ENCODE data around the gene TARBP2. TPM values are rescaled to one million over a fixed set of nuclear protein-coding genes. Genes with fewer than 3 reads are reported as not detected.

TARBP2 gene
- total RNA-seq, 6 experiments from 2014 or later: 15.1 to 20.8 (median 17.8) TPM

GRCh38 chr12:53461059-53461458 lies 40.0 kb upstream of the TARBP2 start:
- 83% methylated on average over 3 of the region's 3 CpGs for WGBS (ENCODE audit: insufficient coverage, low coverage, low lambda C conversion rate, missing lambda C conversion rate)
- Histone ChIP-seq H3K27ac (no peak overlapping the region), H3K27me3 (no peaks in the 10 kb centered on the region), H3K9me3 (no peaks in the 10 kb centered on the region), H3K4me3 (no peak overlapping the region), H3K36me3 (peaks cover 65 to 100% (median 83%) of the 10 kb centered on the region in 4 donors), H3K4me1 (peaks cover 0 to 28% (median 4%) of the 10 kb centered on the region in 4 donors)
- ATAC-seq (no peak), DNase-seq (no peak)
- TF ChIP-seq CTCF (IDR thresholded peaks at IDR 0.05) (no peak), POLR2A (IDR thresholded peaks at IDR 0.05) (no peak)
- intact Hi-C loops (cut with DNase I): no loop called here

GRCh38 chr12:53461591-53461990 lies 39.5 kb upstream of the TARBP2 start:
- Histone ChIP-seq H3K36me3 (peaks cover 66 to 100% (median 83%) of the 10 kb centered on the region in 4 donors), H3K27ac (no peak overlapping the region), H3K4me1 (peaks cover 0 to 28% (median 4%) of the 10 kb centered on the region in 4 donors), H3K27me3 (no peaks in the 10 kb centered on the region), H3K4me3 (no peak overlapping the region), H3K9me3 (no peaks in the 10 kb centered on the region)
- WGBS (ENCODE audit: insufficient coverage, low coverage, low lambda C conversion rate, missing lambda C conversion rate): 84% methylated on average over 8 of the region's 8 CpGs
- no peak for DNase-seq
- TF ChIP-seq POLR2A (IDR thresholded peaks at IDR 0.05): no peak
- TF ChIP-seq CTCF (IDR thresholded peaks at IDR 0.05): no peak
- ATAC-seq: no peak
- intact Hi-C loops (cut with DNase I): no loop called here

GRCh38 chr12:53462935-53463334 lies 38.1 kb upstream of the TARBP2 start:
- ATAC-seq: peak in 1 of 4 donors; percentile 61
- H3K27me3 ChIP-seq: no peaks in the 10 kb centered on the region
- no peak overlapping the region for H3K4me3 ChIP-seq
- H3K27ac ChIP-seq: peak overlapping the region in 1 of 3 donors; percentile 22
- H3K4me1 ChIP-seq: peaks cover 0 to 28% (median 4%) of the 10 kb centered on the region in 4 donors
- no peak for DNase-seq
- TF ChIP-seq POLR2A (IDR thresholded peaks at IDR 0.05): no peak
- TF ChIP-seq CTCF (IDR thresholded peaks at IDR 0.05): no peak
- H3K9me3 ChIP-seq: no peaks in the 10 kb centered on the region
- 35% methylated on average over 3 of the region's 3 CpGs for WGBS (ENCODE audit: insufficient coverage, low coverage, low lambda C conversion rate, missing lambda C conversion rate)
- peaks cover 58 to 100% (median 86%) of the 10 kb centered on the region in 4 donors for H3K36me3 ChIP-seq
- intact Hi-C loops (cut with DNase I): no loop called here

- intact Hi-C loops (cut with DNase I): no loop called here
- DNase-seq: no peak
- no peak overlapping the region for H3K4me3 ChIP-seq
- no peaks in the 10 kb centered on the region for H3K27me3 ChIP-seq
- 31% methylated on average over 4 of the region's 5 CpGs for WGBS (ENCODE audit: insufficient coverage, low coverage, low lambda C conversion rate, missing lambda C conversion rate)
- TF ChIP-seq CTCF (IDR thresholded peaks at IDR 0.05): no peak
- TF ChIP-seq POLR2A (IDR thresholded peaks at IDR 0.05): no peak
- peaks cover 0 to 28% (median 4%) of the 10 kb centered on the region in 4 donors for H3K4me1 ChIP-seq
- peaks cover 48 to 100% (median 88%) of the 10 kb centered on the region in 4 donors for H3K36me3 ChIP-seq
- ATAC-seq: no peak
- no peak overlapping the region for H3K27ac ChIP-seq
- no peaks in the 10 kb centered on the region for H3K9me3 ChIP-seq
These were observed 37.1 kb upstream of the TARBP2 start for GRCh38 chr12:53463802-53464560.
